Fibroblast of upper back skin (primary cell): ENCODE data around the gene OBSCN.
A peak's percentile ranks its signal among the peaks of the same experiment; 100 is the strongest.

Experiments
- DNase-seq: peaks from one replicate; pipeline ENCODE4 v3.0.0-alpha.2; 2013

The OBSCN gene

DNA sequence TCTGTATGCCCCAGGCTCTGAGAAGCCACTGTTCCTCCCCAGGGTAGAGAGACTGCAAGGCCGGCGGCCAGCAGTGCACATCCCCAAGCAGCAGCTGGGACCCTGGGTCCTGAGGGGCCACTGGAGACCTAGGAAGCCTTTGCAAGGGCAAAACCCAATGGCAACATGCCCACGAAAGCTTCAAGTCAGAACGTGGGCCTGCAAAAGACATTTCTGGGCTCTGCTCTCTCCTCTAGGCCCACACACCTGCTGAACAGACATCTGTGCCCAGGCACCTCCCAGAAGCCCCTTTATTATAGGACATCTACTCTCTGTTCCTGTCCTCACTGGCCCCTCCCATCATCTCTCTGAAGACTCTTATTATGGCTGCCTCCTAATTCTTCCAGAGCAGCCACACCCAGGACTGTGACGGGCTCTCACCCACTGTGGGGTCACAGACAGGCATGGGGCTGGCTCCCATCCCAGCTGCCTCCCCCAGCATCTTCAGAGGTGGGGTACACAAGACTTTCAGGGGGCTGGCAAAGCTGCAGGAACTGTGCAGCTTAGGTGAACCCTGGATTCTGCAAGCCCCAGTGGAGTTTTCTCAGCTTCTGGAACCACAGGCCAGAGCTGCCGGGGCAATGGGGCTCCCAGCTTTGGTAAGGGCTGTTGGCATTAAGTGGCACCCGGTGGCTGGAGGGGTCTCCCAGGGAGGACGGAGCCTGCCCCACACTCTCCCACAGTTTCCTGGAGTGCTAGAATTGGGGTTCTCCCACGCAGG lies 186.1 kb downstream of the OBSCN start:
- DNase-seq = no peak

DNA sequence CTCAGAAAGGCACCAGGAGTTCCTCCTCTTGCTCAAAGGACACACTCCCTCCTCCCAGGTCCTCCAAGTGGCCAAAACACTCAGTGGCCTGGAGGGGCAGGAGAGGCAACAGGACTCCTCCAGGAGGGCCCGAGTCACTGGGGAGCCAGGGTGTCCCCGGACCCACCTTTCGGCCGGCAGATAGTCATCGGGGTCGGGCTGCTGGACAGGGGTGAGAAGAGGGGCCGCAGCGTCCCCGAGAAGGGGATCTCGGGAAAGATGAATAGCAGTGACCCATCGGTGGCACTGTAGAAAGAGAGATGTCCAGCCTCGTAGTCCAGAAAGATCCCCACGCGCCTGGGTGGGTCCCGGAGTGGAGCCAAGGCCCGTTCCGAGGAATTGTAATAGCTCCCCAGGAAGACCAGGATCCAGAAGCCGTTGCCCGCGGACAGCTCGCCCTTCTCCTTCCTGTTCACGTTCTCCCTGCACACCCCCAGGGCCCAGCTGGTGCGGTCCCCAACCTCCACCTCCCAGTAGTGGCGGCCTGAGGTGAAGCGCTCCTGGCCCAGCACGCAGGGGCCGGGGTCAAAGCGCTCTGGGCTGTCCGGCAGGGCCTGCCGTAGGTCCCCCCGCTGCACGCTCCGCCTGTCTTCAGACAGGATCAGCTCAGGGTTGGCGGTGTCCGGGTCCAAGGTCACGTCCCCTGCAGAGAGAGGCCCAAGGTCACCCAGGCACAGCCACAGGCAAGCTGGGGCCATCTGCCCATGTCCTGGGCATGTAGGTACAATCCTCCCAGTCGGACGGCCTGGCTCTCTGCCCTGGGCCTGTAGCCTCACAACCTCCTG lies 186.9 kb downstream of the OBSCN start:
- no peak for DNase-seq

DNA sequence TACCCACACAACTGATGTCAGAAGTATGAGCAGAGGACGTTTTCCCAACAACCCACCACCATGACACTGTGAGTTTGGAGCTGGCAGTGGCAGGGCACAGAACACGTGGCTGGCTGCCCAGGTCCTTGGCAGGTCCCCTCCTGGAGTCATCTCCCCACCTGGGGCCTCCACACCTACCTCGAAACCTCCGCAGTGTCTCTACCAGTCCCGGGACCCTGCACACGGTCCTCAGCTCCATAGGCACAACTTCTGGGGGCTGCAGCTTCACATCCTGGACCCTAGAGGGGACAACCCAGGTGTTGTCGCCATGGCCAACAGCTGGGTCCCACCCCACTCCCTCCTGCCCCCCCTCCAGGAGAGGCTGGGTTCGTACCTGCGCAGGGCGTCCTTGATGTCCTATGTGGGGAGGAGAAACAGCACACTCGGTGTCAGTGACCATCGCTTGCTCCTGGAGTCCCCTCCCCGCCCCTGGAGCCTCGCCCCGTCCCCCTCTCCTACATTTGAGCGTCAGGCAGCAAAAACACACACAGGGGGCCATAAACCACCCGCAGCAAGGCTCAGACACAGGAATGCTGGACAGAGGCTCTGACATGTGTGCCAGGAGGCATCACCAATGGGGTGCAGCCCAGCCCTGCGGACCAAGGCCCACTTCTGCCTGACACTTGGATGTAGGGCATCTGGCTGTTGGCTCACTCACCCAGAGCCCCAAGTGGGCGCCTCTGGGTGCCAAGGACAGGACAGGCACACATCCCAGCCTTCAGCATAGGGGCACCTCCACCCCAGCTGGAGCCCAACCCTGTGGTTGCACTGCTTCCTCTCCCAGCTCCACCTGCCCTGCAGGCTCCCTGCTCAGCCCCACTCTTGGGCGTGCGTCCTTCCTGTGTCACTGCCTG lies 189.2 kb downstream of the OBSCN start:
- no peak for DNase-seq

DNA sequence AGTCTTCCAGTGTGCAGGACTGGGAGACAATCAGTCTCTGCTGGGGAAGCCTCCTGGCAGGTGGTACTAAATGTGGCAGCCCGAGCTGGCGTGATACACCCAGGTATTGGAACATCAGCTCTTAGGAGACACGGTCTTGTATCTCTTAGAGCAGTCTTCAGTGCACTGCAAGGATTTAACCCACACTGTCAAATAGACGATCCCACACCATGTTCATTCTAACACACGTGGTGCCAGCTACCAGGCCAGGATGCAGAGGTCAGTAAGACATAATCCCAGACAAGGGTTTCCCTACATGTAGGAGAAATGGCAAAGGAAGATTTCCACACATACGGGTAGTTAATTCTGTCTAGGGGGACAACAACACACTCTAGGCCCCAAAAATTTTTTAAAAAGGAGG lies 190.1 kb downstream of the OBSCN start:
- DNase-seq = no peak

DNA sequence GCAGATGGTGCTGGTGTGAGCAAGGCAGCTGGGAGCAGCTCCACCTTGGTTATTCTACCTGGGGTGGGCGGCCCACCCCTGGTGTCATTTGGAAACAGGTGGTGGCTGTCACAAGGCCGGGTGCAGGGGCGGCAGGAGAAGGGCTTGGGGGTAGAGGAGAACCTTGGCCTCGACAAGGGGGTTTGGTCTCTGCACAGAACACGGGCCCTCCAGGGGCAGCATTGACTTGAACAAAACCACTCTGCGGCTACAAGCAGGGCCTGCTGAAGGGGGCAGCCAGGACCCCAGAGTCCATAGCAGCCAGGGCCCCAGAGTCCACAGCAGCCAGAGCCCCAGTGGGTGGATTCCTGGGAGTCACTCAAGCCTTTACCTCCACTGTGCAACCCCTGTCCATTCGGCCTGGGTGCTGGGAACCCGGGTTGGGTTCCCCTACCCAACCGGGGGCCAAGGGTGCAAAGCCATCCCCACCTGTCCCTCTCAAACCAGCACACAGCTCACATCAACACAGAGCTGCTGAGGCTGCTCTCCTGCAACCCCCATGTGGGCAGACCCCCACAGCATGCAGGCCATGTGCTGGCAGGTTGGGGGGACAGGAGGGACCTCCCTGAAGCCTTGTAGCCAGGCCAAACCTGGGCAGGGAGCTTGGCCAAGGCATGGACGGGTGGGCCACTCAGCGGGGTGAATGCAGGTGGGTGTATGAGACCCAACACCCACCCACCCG lies 191.1 kb downstream of the OBSCN start:
- no peak for DNase-seq

DNA sequence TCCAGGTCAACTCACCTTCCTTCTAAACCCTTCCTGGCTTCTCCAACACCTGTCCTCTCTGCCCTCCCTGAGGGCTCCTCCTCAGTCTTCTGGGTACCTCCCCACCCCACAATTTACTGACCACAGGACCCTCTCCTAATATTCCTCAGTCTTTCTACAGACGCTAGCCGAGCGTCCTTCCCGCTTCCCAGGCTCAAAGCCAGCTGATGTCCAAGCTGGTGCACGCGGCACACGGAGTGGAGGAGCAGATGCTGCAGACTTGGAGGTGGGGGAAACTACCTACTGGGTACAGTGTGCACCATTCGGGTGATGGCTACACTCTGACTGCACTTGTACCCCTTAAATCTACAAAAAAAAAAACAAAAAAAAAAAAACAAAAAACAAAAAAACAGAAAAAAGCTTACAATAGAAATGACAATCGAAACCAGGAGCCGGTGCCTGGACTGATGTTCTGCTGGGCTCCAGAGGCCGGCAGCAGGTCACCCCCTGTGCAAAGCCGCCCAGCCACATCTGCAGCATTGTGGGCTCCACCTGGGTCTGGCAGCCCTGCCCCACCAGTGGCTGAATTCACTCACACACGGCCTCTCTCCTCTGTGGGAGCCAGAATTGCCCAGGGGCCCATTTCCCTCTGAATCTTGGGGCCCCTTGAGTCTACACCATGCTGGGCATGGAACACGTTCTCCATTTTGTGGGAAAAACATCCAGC lies 191.8 kb downstream of the OBSCN start:
- no peak for DNase-seq

DNA sequence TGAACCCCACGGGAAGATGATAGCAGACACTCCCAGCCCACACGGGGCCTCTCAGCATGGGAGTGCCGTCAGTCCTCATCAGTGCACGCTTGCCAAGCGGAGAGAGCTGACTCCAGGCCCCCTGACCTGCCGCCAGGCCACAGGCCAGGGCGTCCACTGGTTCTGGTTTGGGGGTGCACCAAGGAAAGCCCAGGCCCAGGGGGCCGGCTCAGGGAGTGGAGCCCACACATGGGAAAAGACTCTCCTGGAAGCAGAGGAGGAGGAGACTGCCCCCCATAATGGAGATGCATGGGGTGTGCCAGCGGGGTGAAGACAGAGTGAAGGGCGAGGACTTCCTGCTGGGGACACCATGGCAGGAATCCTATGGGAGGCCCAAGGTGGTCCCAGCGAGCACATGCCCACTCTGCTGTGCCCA lies 192.4 kb downstream of the OBSCN start:
- DNase-seq = no peak

DNA sequence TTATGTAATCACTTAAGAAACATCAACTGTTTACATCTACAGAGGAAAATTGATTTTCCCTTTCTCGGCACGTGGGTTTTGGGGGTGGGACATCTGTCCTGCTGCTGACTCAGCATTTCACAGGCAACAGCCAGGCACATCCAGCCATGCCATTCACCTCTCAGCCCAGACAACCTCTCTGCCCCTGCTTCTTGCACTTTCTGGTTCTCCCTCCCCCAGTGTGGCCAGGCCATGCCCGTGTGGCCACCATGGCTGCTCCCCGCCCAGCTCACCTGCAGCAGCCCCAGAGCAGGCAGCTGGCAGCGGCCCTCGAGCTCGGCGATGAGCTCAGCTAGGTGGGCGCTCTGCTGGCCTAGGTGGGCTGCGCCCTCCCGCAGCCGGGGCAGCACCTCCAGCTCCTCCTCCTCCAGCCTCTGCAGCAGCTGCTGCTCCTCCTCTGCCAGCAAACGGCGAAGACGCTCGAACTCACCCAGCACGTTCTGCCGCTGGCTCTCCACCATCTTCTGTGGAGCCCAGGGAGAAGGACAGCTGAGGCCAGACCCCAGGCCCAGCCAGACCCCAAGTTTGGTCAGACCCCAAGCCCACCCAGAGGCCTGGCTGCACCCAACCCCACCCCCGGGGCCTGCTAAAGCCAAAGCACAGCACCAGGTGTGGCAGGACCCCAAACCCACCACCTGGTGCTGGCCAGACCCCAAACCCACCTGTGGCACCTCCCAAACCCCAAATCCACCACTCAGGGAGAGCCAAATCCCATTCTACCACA lies 193.0 kb downstream of the OBSCN start:
- no peak for DNase-seq

DNA sequence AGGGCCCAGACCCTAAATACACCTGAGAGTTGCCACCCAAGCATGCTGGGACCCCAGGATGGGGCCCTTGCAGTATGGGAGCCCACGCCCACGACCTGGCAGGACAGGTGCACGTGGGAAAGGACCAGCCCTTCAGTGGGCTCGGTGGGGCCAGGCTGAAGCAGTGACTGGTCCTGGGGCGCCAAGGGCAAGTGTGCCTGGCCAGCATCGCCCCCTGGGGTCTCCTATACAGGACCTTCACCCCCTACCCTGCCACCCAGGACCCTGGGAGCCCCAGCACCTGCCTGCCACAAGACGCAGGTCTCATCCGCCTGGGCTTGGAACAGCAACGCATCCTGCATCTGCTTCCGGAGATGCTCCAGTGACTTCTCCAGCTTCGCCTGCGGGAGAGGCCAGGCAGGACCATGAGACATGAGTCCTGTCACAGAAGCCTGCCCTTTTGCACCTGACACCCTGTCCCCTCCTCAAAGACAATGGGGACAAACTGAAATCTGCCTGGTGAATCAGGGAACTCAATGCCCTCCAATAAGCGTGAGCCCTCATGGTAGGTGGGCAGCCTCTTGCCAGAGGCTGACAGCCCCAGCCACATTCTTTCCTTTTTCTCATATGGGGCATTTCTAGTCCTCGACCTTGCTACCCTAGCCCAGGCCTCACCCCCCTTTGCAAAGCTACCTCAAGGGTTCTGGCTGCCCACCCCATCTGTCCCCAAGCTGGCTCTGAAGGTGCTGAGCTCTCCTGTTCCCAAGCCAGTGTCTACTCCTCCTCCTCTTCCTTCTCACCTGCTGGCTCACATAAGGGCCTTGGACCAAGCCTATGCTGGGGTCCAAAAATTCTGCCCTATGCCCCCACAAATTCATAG lies 194.2 kb downstream of the OBSCN start:
- DNase-seq = no peak

DNA sequence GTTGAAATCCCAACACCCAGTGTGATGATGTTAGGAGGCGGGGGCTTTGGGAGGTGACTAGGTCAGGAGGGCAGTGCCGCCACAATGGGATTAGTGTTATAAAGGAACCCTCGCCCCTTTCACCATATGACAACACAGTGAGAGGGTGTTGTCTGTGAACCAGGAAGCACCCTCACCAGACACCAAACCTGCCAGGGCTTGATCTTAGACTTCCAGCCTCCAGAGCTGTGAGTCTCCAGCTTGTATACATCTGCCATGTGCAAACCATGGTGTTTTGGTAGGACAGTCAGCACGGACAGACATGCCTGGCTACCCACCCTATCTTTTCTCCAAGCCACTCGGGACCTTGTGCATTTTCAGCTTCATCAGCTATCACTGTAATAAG lies 194.8 kb downstream of the OBSCN start:
- DNase-seq = no peak

DNA sequence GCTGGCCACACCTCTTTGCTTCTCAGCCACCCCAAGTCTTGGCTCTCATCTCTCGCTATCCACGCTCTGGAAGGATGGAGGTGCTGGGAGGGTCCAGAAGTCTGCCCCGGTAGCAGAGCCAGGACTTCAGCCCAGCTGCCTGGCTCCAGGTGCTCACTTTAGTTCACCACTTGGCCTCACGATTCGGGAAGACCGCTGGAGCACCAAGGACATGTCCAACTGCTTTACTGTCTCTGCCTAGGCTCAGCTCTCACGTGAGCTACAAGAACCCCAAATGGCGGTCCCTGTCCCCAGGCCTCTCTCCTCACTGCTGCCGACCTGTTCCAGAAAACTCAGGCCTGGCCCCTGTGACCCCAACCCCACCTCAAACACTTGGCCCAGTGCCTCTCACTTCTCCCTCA lies 195.4 kb downstream of the OBSCN start:
- DNase-seq = no peak

DNA sequence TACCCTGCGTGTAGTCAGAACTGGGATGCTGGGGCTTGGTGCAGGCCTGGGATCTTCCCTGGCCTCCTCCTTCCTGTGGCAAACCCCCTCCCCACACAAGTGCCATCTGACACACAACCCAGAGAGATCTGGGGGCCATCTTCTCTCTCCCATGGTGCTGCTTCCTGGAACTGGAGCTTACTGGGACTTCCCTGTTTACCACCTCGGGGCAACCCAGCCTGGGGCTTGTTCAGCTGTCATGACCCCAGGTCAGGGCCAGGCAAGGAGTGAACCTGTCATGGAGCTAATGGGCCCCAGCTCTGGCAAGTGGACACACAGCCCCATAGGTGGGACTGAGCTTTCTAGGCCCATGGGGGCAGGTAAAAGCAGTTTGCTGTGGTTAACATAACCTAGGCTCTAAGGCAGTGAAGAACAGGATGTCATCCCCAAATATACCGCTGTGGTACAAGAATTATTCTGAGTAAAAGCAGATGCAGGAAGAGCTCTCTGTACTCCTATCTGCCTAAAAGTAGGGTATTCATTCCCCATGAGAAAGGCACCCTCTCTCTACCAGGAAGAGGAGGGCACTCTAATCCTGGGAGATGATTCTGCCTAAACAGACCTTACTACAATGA lies 196.4 kb downstream of the OBSCN start:
- no peak for DNase-seq

DNA sequence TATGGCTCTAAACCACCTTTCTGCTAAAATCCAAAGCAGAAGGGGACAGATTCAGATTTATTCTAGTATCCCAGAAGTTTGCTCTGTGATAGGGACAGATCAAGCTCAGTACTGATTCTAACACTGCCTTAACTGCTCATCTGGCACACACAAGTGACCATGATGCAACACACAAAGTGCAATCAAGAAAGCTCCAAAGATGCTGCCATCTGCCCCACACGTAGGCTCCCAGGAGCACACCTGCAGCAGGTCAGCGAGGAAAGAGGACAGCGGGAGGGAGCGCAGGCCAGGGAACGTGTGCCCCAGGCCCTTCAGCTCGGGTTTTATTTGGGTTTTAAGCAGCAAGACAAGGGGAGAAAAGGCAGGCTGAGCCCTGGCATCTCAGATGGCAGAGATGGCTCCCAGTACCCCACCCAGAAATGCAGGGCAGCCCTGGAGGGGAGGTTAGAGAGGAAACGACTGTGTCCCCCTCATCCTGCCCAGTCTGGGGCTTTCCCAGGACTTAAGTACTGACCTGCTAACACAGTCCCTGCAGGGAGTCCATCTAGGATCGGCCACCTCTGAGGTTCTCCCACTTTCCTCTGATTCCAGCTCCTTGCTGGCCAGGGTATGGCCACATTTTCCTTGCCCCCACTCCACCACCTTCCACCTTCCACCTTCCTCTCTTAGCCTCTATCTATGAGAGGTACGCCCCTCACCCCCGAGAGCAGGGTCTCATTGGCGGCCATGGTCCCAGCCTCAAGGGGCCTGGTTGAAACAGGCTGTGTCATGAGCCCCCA lies 197.5 kb downstream of the OBSCN start:
- DNase-seq = no peak

DNA sequence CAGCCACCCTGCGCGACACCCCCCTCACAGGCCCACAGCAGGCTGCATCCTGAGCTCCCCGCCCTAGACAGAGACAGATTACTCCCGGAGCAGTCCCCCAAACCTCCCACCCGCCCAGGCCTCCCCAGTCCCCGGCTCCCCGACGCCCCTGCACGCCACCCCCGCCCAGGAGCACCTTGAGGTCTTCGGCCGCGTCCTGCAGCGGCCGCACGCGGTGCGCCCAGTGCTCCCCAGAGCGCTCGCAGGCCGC lies 198.1 kb downstream of the OBSCN start:
- no peak for DNase-seq

DNA sequence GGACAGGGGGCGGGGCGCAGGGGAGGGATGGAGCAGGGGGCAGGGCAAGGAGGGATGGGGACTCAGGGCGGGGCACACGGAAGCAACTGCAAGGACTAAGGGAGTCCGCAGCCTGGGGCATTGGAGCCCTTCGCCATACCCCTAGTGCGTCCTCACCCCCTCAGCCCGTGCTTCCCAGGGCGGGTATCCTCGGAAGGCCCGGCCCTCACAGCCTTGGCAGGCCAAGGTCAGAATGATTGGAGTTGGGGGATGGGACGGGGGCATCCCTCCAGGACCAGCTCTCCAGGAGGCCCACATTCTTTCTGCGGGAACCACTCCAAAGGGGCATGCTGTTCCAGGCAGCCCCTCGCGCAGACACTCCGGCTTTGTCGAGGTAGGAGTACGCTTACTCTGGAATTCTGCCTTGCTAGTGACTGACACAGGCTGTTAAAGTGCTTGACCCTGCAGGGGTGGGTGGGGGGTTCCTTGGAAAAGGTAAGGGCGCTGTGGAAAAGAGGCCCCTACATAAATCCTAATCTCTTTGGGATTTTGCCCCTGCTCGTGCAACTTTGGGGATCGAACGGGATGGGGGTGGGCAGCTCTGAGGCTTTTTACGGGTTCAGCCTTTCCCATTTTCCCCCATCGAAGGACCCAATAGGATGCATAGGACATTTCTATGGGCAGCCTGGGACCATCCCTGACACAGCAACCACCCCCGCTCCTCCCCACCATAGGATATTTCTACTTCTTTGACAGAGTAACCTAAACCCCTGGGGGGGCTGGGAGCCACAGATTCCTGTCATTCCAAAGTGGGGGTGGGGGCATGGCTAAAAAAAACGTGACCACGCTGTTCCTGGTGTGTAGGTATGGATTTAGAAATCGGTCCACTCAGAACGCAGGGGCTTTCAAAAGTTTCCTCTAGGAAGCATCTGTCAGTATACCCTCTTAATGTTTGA lies 199.5 kb downstream of the OBSCN start:
- peak; percentile 56 for DNase-seq

DNA sequence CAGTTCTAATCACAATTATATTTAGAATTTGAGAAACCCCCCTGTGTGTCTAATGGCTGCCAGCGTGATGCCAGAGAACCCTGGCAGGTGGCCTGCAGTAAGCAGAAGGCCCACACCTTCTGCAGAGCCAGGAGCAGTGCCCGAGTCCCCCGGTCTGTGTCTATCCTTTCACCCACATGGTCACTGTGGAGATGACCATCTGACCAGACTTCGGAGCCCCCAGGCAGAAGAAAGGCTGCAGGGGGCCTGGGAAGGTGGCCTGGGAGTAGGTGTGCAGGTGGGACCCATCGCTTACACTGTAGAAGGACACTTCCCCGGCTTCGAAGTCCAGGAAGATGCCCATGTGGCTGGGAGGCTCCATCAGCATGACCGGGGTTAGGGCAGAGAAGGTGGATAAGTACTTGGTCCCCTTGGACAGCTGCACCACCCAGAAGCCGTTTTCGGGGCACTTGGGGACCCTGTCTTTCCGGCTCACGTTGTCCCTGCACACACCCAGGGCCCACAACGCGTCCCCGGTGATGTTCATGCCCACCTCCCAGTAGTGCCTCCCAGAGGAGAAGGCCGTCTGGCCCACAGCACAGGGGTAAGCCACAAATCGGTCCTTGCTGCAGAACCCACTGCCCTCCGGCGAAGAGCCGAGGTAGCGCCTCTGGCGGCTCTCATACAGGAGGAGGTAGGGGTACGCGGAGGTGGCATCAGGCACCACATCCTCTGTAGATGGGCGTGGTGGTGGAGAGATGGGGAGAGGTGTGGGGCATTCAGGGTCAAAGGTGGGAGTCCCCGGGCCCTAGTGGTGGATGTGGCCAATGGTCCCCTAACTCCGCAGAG lies 200.4 kb downstream of the OBSCN start:
- DNase-seq = no peak
